Skeletal muscle cell (primary cell): ENCODE measurements around the gene SPAG17.

Experiments used
- DNase-seq: peaks from one replicate; pipeline ENCODE4 v3.0.0-alpha.2; 2010; ENCODE audit warnings: low read depth
- H3K4me3 ChIP-seq: 2 replicates; pipeline ENCODE4 v1.5.1; 2011; ENCODE audit warnings: low read depth, mild to moderate bottlenecking, control low read depth, low read length, moderate library complexity

The SPAG17 gene

DNA sequence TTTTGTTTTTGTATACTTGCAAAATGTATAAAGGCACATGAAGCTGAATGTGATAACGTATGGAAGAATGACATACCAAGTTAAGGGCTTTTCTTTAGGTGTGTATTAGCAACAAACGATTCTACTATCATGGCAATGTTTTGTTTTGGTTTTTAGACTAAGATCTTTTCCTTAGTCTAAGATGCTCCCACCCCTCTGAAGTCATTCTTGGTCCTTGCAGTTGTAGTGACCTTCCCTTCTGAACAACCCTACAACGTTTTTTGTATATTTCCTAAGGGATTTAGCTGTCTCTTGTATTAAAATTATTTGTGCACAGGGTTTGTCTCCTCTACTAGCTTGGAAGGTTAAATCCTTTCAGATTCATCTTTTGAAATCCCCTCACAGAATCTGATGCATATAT lies 61.0 kb downstream of the SPAG17 start:
- H3K4me3 ChIP-seq, result no peak overlapping the region
- DNase-seq, result no peak

DNA sequence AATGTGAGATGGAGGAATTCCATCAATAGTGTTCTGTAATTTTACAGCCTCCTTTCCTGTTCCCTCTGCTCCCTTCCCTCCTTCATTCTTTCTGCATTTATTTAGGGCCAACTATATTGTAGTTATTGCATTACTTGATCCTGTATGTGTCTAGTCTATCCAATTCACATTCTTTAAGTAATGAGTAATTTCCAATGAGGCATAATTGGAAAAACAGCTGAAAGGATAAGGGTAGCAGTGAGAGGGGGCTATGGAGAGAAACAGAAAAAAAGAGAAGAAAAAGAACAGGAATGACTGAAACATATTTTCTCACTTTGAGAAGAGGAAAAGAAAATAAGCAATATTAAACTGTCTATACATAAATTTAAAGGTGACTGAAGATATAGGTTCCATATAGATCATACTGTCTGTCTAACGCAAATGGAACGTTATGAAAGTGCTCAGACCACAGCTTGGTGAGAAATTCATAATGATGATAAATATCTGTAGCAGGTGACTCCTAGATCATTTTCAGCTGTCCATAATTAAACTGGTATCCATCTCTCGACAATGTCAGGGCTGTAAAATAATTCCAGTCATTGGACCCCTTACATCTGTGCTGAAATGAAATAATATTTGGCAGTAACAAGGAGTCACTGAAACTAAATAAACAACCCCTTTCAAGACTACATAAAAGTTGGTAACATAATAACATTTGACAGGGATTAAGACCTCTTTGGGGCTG lies 61.8 kb downstream of the SPAG17 start:
- H3K4me3 ChIP-seq, result no peak overlapping the region
- DNase-seq, result no peak

DNA sequence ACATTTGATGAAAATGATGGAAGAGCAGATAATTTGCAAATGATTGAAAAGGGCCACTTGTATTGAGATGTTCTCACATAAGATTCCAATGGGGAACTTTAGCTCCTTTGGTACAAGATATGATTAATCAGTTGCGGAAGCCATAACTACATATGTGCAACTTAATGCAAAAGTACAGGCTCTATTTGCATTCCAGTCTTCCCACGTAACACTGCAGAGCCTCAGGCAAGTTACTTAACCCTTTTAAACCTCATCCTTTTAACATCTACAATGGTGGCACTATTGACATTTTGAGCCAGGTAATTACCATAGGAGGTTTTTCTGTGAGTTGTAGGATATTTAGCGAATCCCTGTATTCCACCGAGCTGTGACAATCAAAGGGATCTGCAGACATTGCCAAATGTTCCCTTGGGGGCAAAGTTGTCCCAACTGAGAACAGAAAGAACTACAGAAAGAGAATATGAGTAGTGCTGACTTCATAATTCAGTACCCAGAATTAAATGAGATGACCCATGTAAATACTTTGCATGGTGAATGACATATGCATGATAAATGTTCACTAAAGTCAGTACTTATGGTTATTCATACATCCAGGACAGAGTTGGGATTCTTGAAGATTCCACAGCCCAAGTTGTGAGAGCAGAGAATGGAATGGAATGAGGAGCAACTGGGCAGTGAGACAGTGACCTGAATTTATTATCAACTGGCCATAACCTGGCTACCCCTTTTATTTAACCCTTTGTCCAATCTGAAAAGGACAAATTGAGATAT lies 62.6 kb downstream of the SPAG17 start:
- no peak overlapping the region for H3K4me3 ChIP-seq
- no peak for DNase-seq

DNA sequence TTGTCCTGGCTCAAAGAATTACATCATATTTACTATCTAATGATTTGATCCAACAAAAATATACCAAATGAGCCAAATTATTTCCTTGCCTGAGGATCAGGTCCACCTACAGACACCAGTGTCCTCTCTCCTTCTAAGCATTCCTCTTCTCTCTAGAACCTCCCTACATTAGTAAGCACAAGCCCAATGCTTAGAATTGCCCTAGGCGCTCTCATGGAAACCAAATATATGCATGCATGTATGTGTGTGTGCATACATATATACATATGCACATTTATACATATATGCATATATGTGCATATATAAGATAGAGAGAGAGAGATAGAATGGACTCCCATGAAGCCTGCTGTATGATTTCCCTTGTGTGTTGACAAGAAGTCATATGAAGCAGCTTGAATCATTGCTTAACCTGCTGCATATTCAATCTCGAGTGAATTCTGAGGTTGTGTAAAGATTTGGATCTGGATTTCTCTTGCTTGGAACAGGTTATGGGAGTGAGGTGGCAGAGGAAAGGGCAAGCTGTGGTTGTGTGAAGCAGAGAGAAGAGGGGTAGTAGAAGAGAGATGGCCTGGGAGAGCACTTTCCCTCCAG lies 66.1 kb downstream of the SPAG17 start:
- H3K4me3 ChIP-seq, result no peak overlapping the region
- no peak for DNase-seq

DNA sequence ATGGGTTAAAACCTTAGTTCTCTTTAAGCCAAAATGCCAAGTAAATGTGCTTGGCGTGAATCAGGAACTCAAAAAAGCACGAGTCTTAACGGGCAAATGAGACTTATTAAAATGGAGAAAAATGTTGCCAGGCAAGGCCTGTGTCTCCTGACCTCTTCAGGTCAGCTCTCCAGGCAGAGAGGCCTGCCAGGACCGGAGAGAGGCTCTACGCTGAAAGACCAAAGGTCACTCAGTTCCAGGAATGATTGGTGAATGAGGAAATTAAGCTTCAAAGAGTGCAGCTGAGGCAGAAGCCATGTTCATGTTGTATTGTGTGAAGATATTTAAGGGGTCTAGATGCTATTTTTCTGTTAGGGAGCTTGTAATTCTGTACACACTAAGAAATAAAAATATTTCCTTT lies 66.6 kb downstream of the SPAG17 start:
- DNase-seq, result no peak
- no peak overlapping the region for H3K4me3 ChIP-seq

DNA sequence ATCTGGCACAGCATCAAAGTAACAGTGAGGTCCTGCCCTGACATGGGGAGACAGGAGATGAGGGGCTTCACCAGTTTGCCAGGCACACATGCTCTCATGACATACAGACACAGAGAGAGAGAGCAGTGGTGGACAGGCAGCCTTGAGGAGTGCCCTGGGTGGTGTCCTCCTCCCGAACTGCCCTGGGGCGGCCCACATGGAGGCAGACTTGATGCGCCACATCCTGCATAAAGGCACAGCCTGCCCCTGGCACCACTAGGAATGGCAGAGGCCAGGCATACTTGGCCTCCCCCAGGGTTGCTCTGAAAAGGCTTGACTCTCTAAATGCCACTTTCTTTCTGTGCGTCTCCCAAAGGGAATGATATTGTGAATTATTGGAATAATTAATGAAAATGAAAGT lies 67.5 kb downstream of the SPAG17 start:
- no peak for DNase-seq
- no peak overlapping the region for H3K4me3 ChIP-seq

DNA sequence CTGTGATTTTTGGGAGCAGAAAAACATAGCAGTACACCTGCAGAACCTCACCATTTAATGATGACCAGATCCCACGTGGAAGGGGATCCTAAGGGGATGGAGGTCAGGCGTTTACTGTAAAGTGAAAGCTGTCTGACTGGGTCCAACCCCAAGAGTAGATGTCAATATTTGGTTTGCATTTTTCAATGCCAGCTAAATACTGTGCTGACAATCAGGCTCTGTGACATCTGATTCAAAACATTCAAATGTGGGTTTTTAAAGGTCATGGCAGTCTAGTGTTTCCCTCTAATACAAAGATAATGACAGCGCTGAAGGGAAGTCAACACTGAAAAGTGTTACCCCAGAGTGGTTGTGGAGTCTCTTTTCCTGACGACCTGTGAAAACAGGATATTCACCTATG lies 68.1 kb downstream of the SPAG17 start:
- DNase-seq, result no peak
- H3K4me3 ChIP-seq, result no peak overlapping the region

DNA sequence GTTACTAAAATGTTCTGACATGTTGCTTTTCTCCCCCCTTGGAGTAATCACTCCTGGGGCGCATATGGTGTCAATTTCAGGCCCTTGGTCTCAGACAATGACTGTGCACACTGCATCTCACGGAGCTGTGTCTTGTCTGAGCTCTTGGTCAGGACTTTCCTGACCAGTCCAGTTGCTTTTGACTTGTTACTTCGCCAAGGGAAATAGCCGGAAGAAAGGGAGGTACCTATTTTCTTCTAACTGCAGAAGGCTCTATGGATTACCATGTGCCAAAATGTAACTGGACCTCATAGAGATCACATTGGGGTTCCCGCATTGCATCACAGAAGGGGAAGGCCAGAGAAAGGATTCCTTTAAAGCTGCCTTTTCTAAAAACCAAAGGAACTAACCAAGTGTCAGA lies 68.6 kb downstream of the SPAG17 start:
- DNase-seq, result no peak
- no peak overlapping the region for H3K4me3 ChIP-seq

DNA sequence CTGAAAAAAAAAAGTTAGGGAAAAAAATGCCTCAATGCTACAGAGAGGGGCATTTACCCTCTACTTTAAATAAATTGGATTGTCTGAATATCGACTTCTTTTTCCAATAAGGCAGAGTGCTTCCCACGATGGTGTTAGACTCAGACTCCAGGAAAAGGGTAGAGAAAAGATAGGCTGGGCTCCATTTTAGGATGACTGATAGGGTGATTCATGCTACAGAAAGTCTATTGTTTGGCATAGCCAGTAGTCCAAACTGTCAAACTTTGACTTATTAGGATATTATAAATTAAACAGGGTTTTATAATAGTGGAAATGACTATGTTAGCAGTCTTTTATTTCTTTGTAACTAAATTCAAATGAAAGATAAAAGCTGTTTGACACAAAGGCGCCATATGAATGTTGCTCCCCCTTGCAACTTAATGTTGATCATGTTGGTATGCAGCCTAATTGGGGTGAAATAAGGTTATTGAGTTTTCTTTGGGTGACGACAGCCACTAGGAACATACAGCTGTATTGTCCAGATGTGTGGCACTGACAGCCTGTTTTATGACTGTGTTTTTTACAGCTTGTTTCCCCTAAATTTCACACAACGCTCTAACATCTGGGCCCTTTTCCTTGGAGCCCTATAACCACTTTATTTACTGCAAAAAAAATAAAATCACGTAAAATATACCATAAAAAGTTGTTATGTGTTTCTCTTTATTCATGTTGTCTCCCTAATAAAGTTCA lies 69.3 kb downstream of the SPAG17 start:
- H3K4me3 ChIP-seq, result no peak overlapping the region
- DNase-seq, result no peak

DNA sequence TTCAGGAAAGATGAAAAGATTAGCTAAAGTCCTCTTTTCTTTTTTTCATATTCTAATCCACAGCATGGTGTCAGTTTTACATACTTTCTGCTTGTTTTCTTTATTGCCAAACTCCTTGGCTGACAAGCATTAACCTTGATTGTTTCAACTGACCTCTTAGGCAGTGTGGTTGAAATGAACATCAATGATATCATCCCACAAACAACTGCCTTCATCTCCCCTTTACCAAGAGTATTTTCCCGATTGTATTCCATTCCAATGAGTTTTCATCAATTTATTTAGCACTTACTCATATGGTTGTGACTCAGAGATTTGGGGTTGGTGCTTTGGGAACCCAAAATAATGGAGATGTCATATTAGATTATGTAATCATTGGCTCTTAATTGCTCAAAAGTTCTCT lies 71.8 kb downstream of the SPAG17 start:
- DNase-seq, result peak; percentile 58

DNA sequence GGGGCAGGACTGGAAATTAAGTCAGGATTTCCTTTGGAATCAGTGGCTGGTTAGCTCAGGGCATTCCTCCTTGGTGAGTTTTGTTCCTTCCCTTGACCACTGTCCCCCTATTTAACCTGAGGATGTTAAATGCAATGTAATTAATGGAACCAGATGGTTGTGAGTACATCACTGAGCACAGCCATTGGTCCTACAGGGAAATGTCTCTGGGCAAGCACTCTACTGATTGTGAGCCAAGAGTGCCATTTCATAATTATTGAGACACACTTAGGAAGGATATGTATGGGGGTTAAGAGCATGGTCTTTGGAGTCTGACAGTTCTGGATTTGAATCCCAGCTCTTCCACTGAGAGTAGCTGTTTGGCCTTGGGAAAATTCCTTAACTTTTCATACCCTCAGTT lies 74.4 kb downstream of the SPAG17 start:
- DNase-seq, result no peak
- H3K4me3 ChIP-seq, result no peak overlapping the region

More for the DNA sequence above, 71.8 kb downstream of the SPAG17 start:
- H3K4me3 ChIP-seq, result no peak overlapping the region

DNA sequence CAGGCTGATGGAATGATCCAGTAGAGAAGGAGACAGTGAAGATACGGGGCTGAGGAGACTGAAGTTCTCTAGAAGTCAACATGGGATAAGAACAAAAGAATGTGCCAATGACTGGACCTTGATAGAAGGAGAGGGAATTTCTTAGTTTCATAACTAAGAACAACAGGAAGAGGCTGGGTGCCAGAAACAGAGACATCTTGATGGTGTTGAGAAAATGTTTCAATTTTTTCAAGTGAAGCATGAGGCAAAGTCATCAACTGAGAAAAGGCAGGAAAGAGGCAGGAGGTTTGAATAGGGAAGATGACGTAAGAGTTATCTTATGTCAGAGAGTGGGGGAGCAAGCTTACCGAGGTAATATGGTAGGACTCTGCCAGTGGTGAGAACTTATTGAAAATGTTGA lies 80.1 kb downstream of the SPAG17 start:
- no peak overlapping the region for H3K4me3 ChIP-seq
- DNase-seq, result no peak

DNA sequence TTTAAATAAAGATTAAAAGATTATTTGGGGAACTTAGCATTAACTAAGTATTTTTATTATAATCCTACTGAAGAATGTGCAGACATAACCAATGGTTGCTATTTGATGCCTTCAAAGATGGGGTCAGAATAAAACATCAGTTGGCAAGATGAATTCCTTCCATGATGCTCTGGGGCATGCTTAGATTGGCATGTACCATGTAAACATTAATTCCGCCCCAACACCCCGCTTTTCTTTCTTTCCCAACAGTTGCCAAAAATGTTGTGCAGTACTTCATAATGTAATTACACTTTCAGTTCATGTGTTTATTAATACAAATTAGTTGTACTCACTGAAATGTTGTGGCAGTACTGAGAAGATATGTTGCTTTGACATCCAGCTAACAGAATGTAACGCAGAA lies 82.6 kb downstream of the SPAG17 start:
- H3K4me3 ChIP-seq, result no peak overlapping the region
- no peak for DNase-seq

DNA sequence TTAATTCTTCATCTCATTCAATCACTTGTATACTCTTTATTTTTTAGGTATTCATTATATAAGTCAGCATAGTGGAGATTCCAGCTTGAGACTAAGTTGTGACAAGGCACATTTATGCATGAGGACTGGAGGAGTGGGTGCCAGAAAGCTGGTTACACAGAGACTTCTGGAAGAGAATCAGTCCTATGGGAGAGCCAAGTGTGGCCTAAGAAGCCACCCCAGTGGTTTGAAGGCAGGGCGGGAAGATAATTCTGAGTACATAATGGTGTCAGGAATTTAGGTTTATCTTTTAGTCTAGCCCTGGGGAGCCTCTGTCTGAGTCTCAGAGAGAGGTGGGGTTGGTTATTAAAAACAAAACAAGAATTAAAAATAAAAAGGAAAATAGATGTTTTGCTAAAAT lies 83.0 kb downstream of the SPAG17 start:
- DNase-seq, result no peak
- no peak overlapping the region for H3K4me3 ChIP-seq

DNA sequence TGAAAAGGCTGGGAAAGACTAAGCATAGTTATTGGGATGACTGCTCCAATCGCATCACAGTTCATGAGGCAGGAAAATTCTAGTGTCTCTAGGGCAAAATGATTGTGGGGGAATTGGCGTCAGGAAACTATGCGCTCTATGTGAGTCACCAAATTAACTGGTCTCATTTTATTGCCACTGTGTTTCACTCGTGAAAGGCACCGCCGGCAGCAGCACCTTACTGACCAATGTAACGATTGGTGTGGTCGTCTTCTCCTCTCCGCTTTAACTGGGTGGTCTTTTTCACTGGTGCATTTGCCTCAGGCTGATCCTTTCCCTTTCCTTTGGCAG lies 83.5 kb downstream of the SPAG17 start:
- peak; percentile 72 for DNase-seq
- H3K4me3 ChIP-seq, result no peak overlapping the region

DNA sequence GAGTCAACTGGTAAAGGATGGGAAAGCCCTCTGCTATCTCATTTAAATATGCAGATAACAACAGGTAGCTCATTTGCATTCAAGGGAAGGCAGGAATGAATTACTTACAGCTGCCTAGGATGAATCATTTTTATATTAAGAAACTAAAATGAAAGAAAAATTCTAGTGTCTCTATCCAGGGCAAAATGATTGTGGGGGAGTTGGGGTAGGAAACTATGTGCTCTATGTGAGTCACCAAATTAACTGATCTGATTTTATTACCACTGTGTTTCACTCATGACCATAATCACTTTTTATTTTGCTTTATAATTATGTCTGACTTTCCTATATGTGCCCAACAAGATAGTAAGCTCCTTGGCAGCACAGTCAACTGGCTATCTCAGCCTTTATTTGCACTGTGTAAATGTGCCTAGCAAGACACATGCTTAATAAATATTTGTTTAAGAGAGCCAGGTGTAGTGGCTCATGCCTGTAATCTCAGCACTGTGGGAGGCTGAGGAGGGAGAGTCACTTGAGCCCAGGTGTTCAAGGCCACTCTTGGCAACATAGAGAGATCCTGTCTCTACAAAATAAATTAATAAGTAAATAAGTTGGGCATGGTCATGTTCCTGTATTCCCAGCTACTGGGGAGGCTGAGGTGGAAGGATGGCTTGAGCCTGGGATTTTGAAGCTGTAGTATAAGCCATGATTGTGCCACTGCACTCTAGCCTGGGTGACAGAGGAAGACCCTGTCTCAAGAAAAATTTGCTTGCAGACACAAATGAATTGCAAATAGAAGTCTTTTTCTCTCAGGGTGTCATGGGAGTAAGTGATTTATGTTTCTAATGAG lies 84.1 kb downstream of the SPAG17 start:
- no peak for DNase-seq

DNA sequence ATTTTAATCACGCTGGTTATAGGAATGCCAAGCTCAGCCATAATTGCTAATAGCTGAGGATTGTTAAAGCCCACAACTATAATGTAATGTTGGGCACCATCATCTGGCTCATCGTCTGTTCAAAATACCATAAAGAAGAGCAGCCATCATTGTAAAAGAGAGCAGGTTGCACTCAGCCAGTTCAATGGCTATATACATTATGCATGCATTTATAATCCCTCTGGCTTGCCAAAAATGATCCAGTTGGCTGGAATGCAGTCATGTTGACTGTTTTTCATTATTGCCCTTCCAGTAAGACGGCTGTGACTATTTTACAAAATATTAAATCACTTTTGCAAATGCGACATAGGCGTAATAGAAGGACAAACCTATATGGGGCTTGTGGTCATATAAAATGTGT lies 85.3 kb downstream of the SPAG17 start:
- no peak for DNase-seq
- no peak overlapping the region for H3K4me3 ChIP-seq

More for the DNA sequence above, 84.1 kb downstream of the SPAG17 start:
- H3K4me3 ChIP-seq, result no peak overlapping the region

DNA sequence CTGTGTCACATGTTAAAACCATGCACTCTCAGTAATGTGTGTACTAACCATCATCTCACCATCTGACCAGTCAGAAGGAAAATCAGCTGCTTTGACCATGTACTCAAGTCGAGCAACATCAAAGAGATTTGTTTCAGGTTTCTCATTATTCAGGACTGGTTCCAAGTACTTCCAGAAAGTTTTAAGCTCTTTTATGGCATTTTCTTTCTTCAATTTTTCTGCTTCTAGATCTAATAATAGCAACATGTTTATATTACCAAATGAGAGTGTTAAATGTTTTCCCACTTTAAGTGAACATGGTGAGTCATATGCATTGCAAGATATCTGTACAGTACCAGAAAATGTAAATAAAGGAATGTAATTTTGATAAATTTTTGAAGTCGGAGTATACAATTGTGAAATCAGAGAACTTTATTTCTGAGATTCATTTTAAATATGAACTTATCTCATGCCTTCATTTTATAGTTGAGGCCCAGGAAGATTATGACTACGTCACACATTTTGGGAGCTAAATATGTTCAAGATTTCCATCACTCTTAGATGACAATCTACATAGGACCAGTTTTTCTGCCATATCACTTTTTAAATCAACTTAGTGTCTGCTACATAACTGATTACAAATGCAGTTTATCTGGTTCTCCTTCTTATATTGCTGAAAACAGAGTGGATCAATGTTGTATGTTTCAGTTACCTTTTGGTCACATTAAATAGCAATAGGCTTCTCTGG lies 87.2 kb downstream of the SPAG17 start:
- DNase-seq, result peak; percentile 55
- H3K4me3 ChIP-seq, result no peak overlapping the region

DNA sequence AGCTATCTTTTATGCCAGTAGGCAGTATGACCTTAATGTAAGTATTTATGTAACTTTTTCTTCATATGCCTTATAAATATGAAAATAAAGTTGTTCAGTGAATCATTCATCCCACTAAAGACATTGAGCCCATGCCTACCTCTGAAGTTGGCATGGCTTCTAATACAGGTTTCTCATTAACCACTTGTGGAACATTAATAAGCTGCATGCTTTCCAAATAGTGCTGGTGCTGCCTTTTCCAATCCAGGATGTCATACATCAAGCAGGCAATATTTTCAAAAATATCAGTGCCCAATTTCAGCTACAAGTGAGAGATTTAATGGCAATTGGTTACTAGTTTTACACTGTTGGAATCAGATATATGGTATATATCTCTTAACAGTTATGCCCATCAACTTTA lies 92.0 kb downstream of the SPAG17 start:
- no peak for DNase-seq
- no peak overlapping the region for H3K4me3 ChIP-seq
